HepG2 (cell line): Measurements from ENCODE around the gene SERPINB6. TPM values are rescaled to one million over a fixed set of nuclear protein-coding genes. Genes with fewer than 3 reads are reported as not detected.

Experiments used
- ARID2 ChIP-seq: sonication (generic); formaldehyde crosslinking; IDR thresholded peaks from 2 replicates; pipeline ENCODE4 v1.8.1; 2022; ENCODE audit warnings: mild to moderate bottlenecking, missing genetic modification reagents, borderline replicate concordance
- CBFB ChIP-seq: sonication (generic); formaldehyde crosslinking; IDR thresholded peaks from 2 replicates; pipeline ENCODE4 v1.4.0; 2020; ENCODE audit warnings: missing genetic modification reagents
- E2F2 ChIP-seq: sonication (generic); formaldehyde crosslinking; IDR thresholded peaks from 2 replicates; pipeline ENCODE4 v1.4.0; 2020; ENCODE audit warnings: missing genetic modification reagents, borderline replicate concordance
- EZH2 ChIP-seq: conservative IDR thresholded peaks from 2 replicates; pipeline ENCODE4 v1.6.1; 2012; ENCODE audit warnings: mild to moderate bottlenecking, low read depth, low read length, moderate library complexity
- GTF3A ChIP-seq: sonication (generic); formaldehyde crosslinking; conservative IDR thresholded peaks from 2 replicates; pipeline ENCODE4 v1.4.0; 2020; ENCODE audit warnings: mild to moderate bottlenecking, missing genetic modification reagents
- JUNB ChIP-seq: sonication (generic); formaldehyde crosslinking; IDR thresholded peaks from 2 replicates; pipeline ENCODE4 v1.8.0; 2022; ENCODE audit warnings: missing genetic modification reagents, mild to moderate bottlenecking, borderline replicate concordance
- KIAA2018 ChIP-seq: sonication (generic); formaldehyde crosslinking; IDR thresholded peaks from 2 replicates; pipeline ENCODE4 v1.5.0; 2020; ENCODE audit warnings: mild to moderate bottlenecking, missing genetic modification reagents, borderline replicate concordance
- KLF11 ChIP-seq: IDR thresholded peaks from 2 replicates; pipeline ENCODE4 v1.6.1; 2016; ENCODE audit warnings: missing compliant biosample characterization
- MIER2 ChIP-seq: IDR thresholded peaks from 2 replicates; pipeline ENCODE4 v1.6.1; 2016; ENCODE audit warnings: missing biosample characterization, missing genetic modification reagents
- MYNN ChIP-seq: sonication (generic); formaldehyde crosslinking; IDR thresholded peaks from 2 replicates; pipeline ENCODE4 v1.4.0; 2020; ENCODE audit warnings: mild to moderate bottlenecking, low read depth, missing genetic modification reagents
- RNF219 ChIP-seq: sonication (generic); formaldehyde crosslinking; IDR thresholded peaks from 2 replicates; pipeline ENCODE4 v1.5.0; 2020; ENCODE audit warnings: mild to moderate bottlenecking, missing genetic modification reagents
- SATB2 ChIP-seq: sonication (generic); formaldehyde crosslinking; IDR thresholded peaks from 2 replicates; pipeline ENCODE4 v1.5.0; 2020; ENCODE audit warnings: missing genetic modification reagents
- SMAD3 ChIP-seq: sonication (generic); formaldehyde crosslinking; IDR thresholded peaks from 2 replicates; pipeline ENCODE4 v1.4.0; 2020; ENCODE audit warnings: missing genetic modification reagents
- ZFP36L1 ChIP-seq: sonication (generic); formaldehyde crosslinking; IDR thresholded peaks from 2 replicates; pipeline ENCODE4 v1.8.0; 2022; ENCODE audit warnings: mild to moderate bottlenecking, missing genetic modification reagents, moderate library complexity
- ZNF350 ChIP-seq: sonication (generic); formaldehyde crosslinking; IDR thresholded peaks from 2 replicates; pipeline ENCODE4 v1.4.0; 2020; ENCODE audit warnings: mild to moderate bottlenecking, low read depth, missing genetic modification reagents, borderline replicate concordance
- ZNF460 ChIP-seq: sonication (generic); formaldehyde crosslinking; IDR thresholded peaks from 2 replicates; pipeline ENCODE4 v1.5.1; 2020; ENCODE audit warnings: missing genetic modification reagents, mild to moderate bottlenecking, borderline replicate concordance
- polyA plus RNA-seq, 8 experiments: library from polyadenylated mRNA; depleted of rRNA in 3 of 8; stranded (reverse) in 7 of 8; unstranded in 1 of 8; fragments of >200 nt; fragmentation: Illumina TruSeq in 4 of 8; extraction: Trizol in 4 of 8; gene quantifications; 2 replicates each; pipeline versions ENCODE4 v1.2.1 to v1.2.3, GENCODE V29; 2011 to 2016; ENCODE audit warnings: low read depth in 4 of 8, missing spikeins in 1 of 8, mixed read lengths in 1 of 8; ENCODE audit not compliant: insufficient read depth in 1 of 8
- total RNA-seq, 5 experiments: library from RNA; depleted of rRNA; stranded (reverse); fragments of >200 nt; fragmentation: Illumina TruSeq; extraction: Trizol; gene quantifications; 2 replicates each; pipeline ENCODE4 v1.2.3, GENCODE V29; 2016; ENCODE audit warnings: low read depth in 1 of 5

Gene SERPINB6
- total and polyA plus RNA-seq, 2 of the 13 experiments (the other 11 are each of a cell fraction or from before 2014, with no cell fraction given): 38.2 to 61.3 TPM

- TF ChIP-seq KIAA2018 (CRISPR knock-in tag) (peak; percentile 39; the same call in 1 of the 2 replicates), SATB2 (no peak), ZNF460 (CRISPR knock-in tag) (no peak), ZNF350 (CRISPR knock-in tag) (no peak), E2F2 (CRISPR knock-in tag) (no peak; the same call in 1 of the 2 replicates), SMAD3 (CRISPR knock-in tag) (no peak), EZH2 (no peak), ARID2 (CRISPR knock-in tag) (no peak; the same call in 1 of the 2 replicates), MYNN (peak; percentile 39; the same call in 1 of the 2 replicates), KLF11 (CRISPR knock-in tag) (0 out of 2 replicates have a peak, but pooled peaks have one; percentile 62), GTF3A (no peak; the same call in 1 of the 2 replicates), JUNB (CRISPR knock-in tag) (0 out of 2 replicates have a peak, but pooled peaks have one; percentile 25), CBFB (CRISPR knock-in tag) (no peak), ZFP36L1 (CRISPR knock-in tag) (no peak), RNF219 (CRISPR knock-in tag) (no peak), MIER2 (CRISPR knock-in tag) (no peak)
These were observed 28.5 kb upstream of the SERPINB6 start, which contains the start of gene NQO2 (continued) for GRCh38 chr6:2999618-3000557.
